ENCODE results near the gene PTPRM.

The PTPRM gene

GRCh38 chr18:8095947-8096570, 528.9 kb downstream of the PTPRM start:
- no peaks in the 10 kb centered on the region for H3F3A ChIP-seq (ENCODE audit: insufficient read depth, low read length)
- TF ChIP-seq CTCF (IDR thresholded peaks at IDR 0.05; ENCODE audit: low read length) (no peak), EZH2phosphoT487 (IDR thresholded peaks at IDR 0.05; ENCODE audit: low read length) (no peak), EZH2 (optimal IDR thresholded peaks at IDR 0.05; ENCODE audit: low read depth, low read length) (no peak)
- no peak overlapping the region for H2AFZ ChIP-seq (ENCODE audit: low read length)
- H3K9ac ChIP-seq (ENCODE audit: low read length), result no peak overlapping the region
- no peak for DNase-seq
- no peaks in the 10 kb centered on the region for H3K27me3 ChIP-seq (replicated peaks; ENCODE audit: insufficient read depth, low read length)
- H3K27ac ChIP-seq (ENCODE audit: low read length), result no peak overlapping the region
- H3K4me2 ChIP-seq (ENCODE audit: low read depth, low read length), result no peak overlapping the region
- no peaks in the 10 kb centered on the region for H4K20me1 ChIP-seq (ENCODE audit: insufficient read depth, low read length)
- H3K9me2 ChIP-seq (replicated peaks; ENCODE audit: insufficient read depth, low read length), result 0 out of 2 replicates have a peak, but pooled peaks cover 2% of the 10 kb centered on the region
- H3K9me3 ChIP-seq (replicated peaks; ENCODE audit: insufficient read depth, low read length), result no peaks in the 10 kb centered on the region
- no peak overlapping the region for H3K4me3 ChIP-seq (ENCODE audit: low read length)
- H3K4me1 ChIP-seq (ENCODE audit: low read length), result no peaks in the 10 kb centered on the region
- no peaks in the 10 kb centered on the region for H3K36me3 ChIP-seq (replicated peaks; ENCODE audit: insufficient read depth, low read length)
- H3K79me2 ChIP-seq (ENCODE audit: low read length), result no peaks in the 10 kb centered on the region

- no peak for DNase-seq
- Histone ChIP-seq H3K9ac (ENCODE audit: low read length) (no peak overlapping the region), H3K4me3 (ENCODE audit: low read length) (no peak overlapping the region), H3K27me3 (replicated peaks; ENCODE audit: insufficient read depth, low read length) (no peaks in the 10 kb centered on the region), H3K9me2 (replicated peaks; ENCODE audit: insufficient read depth, low read length) (0 out of 2 replicates have a peak, but pooled peaks cover 2% of the 10 kb centered on the region), H4K20me1 (ENCODE audit: insufficient read depth, low read length) (no peaks in the 10 kb centered on the region), H3K27ac (ENCODE audit: low read length) (no peak overlapping the region), H3K79me2 (ENCODE audit: low read length) (no peaks in the 10 kb centered on the region), H3K9me3 (replicated peaks; ENCODE audit: insufficient read depth, low read length) (no peaks in the 10 kb centered on the region), H3F3A (ENCODE audit: insufficient read depth, low read length) (no peaks in the 10 kb centered on the region), H2AFZ (ENCODE audit: low read length) (no peak overlapping the region), H3K4me2 (ENCODE audit: low read depth, low read length) (no peak overlapping the region), H3K36me3 (replicated peaks; ENCODE audit: insufficient read depth, low read length) (no peaks in the 10 kb centered on the region), H3K4me1 (ENCODE audit: low read length) (no peaks in the 10 kb centered on the region)
- no peak for TF ChIP-seq CTCF (IDR thresholded peaks at IDR 0.05; ENCODE audit: low read length)
- TF ChIP-seq EZH2 (optimal IDR thresholded peaks at IDR 0.05; ENCODE audit: low read depth, low read length), result no peak
- TF ChIP-seq EZH2phosphoT487 (IDR thresholded peaks at IDR 0.05; ENCODE audit: low read length), result no peak
These were observed 530.3 kb downstream of the PTPRM start for GRCh38 chr18:8097399-8097798.

DNA sequence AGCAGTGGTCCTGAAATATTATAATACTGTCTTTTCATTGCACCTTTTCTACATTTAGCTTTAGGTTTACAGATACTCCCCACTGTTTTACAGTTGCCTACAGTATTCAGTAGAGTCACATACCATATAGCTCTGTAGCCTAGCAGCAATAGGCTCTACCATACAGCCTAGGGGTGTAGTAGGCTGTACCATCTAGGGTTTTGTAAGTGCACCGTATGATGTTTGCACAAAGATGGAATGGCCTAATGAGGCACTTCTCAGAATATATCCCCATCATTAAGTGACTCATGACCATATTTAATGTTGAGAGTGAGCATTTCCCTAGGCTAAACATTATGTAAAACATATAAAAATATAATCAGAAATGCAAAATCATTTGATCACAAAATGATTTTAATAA, 530.8 kb downstream of the PTPRM start:
- no peaks in the 10 kb centered on the region for H3K36me3 ChIP-seq (replicated peaks; ENCODE audit: insufficient read depth, low read length)
- no peaks in the 10 kb centered on the region for H3K9me3 ChIP-seq (replicated peaks; ENCODE audit: insufficient read depth, low read length)
- no peak for DNase-seq
- no peak for TF ChIP-seq EZH2phosphoT487 (IDR thresholded peaks at IDR 0.05; ENCODE audit: low read length)
- TF ChIP-seq CTCF (IDR thresholded peaks at IDR 0.05; ENCODE audit: low read length), result no peak
- no peak for TF ChIP-seq EZH2 (optimal IDR thresholded peaks at IDR 0.05; ENCODE audit: low read depth, low read length)
- 0 out of 2 replicates have a peak, but pooled peaks cover 2% of the 10 kb centered on the region for H3K9me2 ChIP-seq (replicated peaks; ENCODE audit: insufficient read depth, low read length)
- H3K27ac ChIP-seq (ENCODE audit: low read length), result no peak overlapping the region
- no peak overlapping the region for H3K4me2 ChIP-seq (ENCODE audit: low read depth, low read length)
- no peaks in the 10 kb centered on the region for H3F3A ChIP-seq (ENCODE audit: insufficient read depth, low read length)
- no peak overlapping the region for H3K4me3 ChIP-seq (ENCODE audit: low read length)
- H2AFZ ChIP-seq (ENCODE audit: low read length), result no peak overlapping the region
- H3K79me2 ChIP-seq (ENCODE audit: low read length), result no peaks in the 10 kb centered on the region
- H3K4me1 ChIP-seq (ENCODE audit: low read length), result no peaks in the 10 kb centered on the region
- H3K9ac ChIP-seq (ENCODE audit: low read length), result no peak overlapping the region
- H4K20me1 ChIP-seq (ENCODE audit: insufficient read depth, low read length), result no peaks in the 10 kb centered on the region
- H3K27me3 ChIP-seq (replicated peaks; ENCODE audit: insufficient read depth, low read length), result no peaks in the 10 kb centered on the region
